ENCODE data around the gene ZNF236. TPM values are rescaled to one million over a fixed set of nuclear protein-coding genes. Genes with fewer than 3 reads are reported as not detected.

ZNF236 gene
- total and polyA plus RNA-seq, 10 of the 15 experiments (the other 5 are each of a cell fraction or from before 2014, with no cell fraction given) = 1.0 to 14.4 (median 5.9) TPM

- TF ChIP-seq IKZF1 (conservative IDR thresholded peaks at IDR 0.05) = no peak
- peak; percentile 49 to 53; a peak in 3 of 4 replicates for TF ChIP-seq BHLHE40 (IDR thresholded peaks at IDR 0.05; ENCODE audit: borderline replicate concordance in 1 of 2, low read depth in 2 of 2, low read length in 1 of 2)
- no peak for TF ChIP-seq TARDBP (IDR thresholded peaks at IDR 0.05; ENCODE audit: borderline replicate concordance)
These were observed 53.3 kb downstream of the ZNF236 start (continued) for GRCh38 chr18:76875390-76876325.

GRCh38 chr18:76878426-76878825 lies 56.1 kb downstream of the ZNF236 start:
- Histone ChIP-seq H3K36me3 (ENCODE audit: control insufficient read depth in 2 of 2, insufficient read depth in 2 of 2, low read length in 1 of 2) (peaks cover 8 to 19% of the 10 kb centered on the region in 2 experiments), H3K9ac (ENCODE audit: control insufficient read depth, insufficient read depth, low read length) (no peak overlapping the region), H3K27ac (ENCODE audit: control insufficient read depth, insufficient read depth) (no peak overlapping the region), H3K9me3 (replicated peaks; ENCODE audit: control insufficient read depth, insufficient read depth, low read length) (no peaks in the 10 kb centered on the region), H3K4me2 (ENCODE audit: control insufficient read depth, insufficient read depth) (no peak overlapping the region), H4K20me1 (ENCODE audit: control insufficient read depth, insufficient read depth) (no peaks in the 10 kb centered on the region), H2AFZ (ENCODE audit: control insufficient read depth, low read depth, low read length) (no peak overlapping the region), H3K79me2 (ENCODE audit: control insufficient read depth, insufficient read depth, low read length) (no peaks in the 10 kb centered on the region), H3K27me3 (replicated peaks in 1 of 2; ENCODE audit: control insufficient read depth in 2 of 2, insufficient read depth in 2 of 2, low read length in 1 of 2) (no peaks in the 10 kb centered on the region), H3K4me3 (no peak overlapping the region), H3K4me1 (ENCODE audit: control insufficient read depth, insufficient read depth, low read length) (no peaks in the 10 kb centered on the region)
- TF ChIP-seq ATF2 (IDR thresholded peaks at IDR 0.05; ENCODE audit: low read length) (no peak), EED (IDR thresholded peaks at IDR 0.05; ENCODE audit: low read depth) (no peak), ZNF384 (IDR thresholded peaks at IDR 0.05; ENCODE audit: borderline replicate concordance, low read depth, low read length) (no peak), MEF2B (IDR thresholded peaks at IDR 0.05; ENCODE audit: partially characterized antibody, poor library complexity, severe bottlenecking) (no peak), NFYB (IDR thresholded peaks at IDR 0.05; ENCODE audit: insufficient read depth, low read depth, low read length) (no peak), RFX5 (IDR thresholded peaks at IDR 0.05; ENCODE audit: low read depth, low read length) (no peak), EP300 (IDR thresholded peaks at IDR 0.05; ENCODE audit: borderline replicate concordance in 1 of 2, control insufficient read depth in 1 of 2, low read depth in 2 of 2, low read length in 2 of 2) (no peak), RCOR1 (conservative IDR thresholded peaks at IDR 0.05; ENCODE audit: low read depth, low read length) (no peak), IRF5 (IDR thresholded peaks at IDR 0.05; ENCODE audit: borderline replicate concordance) (no peak), USF2 (IDR thresholded peaks at IDR 0.05; ENCODE audit: borderline replicate concordance, low read depth, low read length) (no peak), TCF3 (IDR thresholded peaks at IDR 0.05; ENCODE audit: borderline replicate concordance, insufficient read depth, low read depth, low read length) (no peak), MYC (IDR thresholded peaks at IDR 0.05; ENCODE audit: insufficient read depth, insufficient read length, insufficient replicate concordance, low read length, severe bottlenecking) (no peak), TARDBP (IDR thresholded peaks at IDR 0.05; ENCODE audit: borderline replicate concordance) (no peak)
- POLR2A ChIA-PET = no interaction called here
- WGBS (ENCODE audit: insufficient coverage, insufficient replicate concordance, low lambda C conversion rate, missing lambda C conversion rate) = 89% methylated on average over 5 of the region's 5 CpGs
- SMC1A ChIA-PET (ENCODE audit: uncharacterized antibody, unreplicated experiment) = interaction anchor here (1.2 kb wide), 1 partner anchor 75 kb away, joined by 5 read pairs; no protein-coding TSS in a partner anchor
- RAD21 ChIA-PET (ENCODE audit: unreplicated experiment) = no interaction called here
- FAIRE-seq (no peak), DNase-seq (ENCODE audit: low read depth, low spot score) (no peak), ATAC-seq (no peak)
- in situ Hi-C loops (cut with MboI) = no loop called here
- CTCF ChIA-PET = interaction anchor here (0.9 to 4.3 kb wide), 3 partner anchors 59 to 105 kb away, joined by 3 to 37 read pairs (median 7); no protein-coding TSS in a partner anchor
- intact Hi-C loops (cut with micrococcal nuclease; ENCODE audit: unreplicated experiment) = no loop called here
- BruUV-seq (replicated peaks) = no TSS peak
